Kidney (tissue), 14 donors: ENCODE measurements around the gene FAM20C. TPM values are rescaled to one million over a fixed set of nuclear protein-coding genes. Genes with fewer than 3 reads are reported as not detected.

Experiments
- DNase-seq, 5 donors: peaks; one replicate each; pipeline ENCODE4 v3.0.0-alpha.2; 2013 to 2020
- FAIRE-seq: peaks from 2 replicates; lab custom pipeline; 2012; peaks lifted over from hg19 to GRCh38; lab: Jason Lieb, UNC
- H3K27ac ChIP-seq, 2 donors: one replicate each; pipeline ENCODE4 v1.7.0; 2013; ENCODE audit warnings: low read depth in 2 of 2, low read length in 2 of 2, inconsistent platforms in 1 of 2
- H3K27me3 ChIP-seq: one replicate; pipeline ENCODE4 v1.7.1; 2013; ENCODE audit warnings: low read length, inconsistent platforms; ENCODE audit not compliant: control insufficient read depth, insufficient read depth
- H3K36me3 ChIP-seq, 3 donors: one replicate each; pipeline versions ENCODE4 v1.7.0 to v1.7.1; 2013; ENCODE audit warnings: low read length in 3 of 3, control low read depth in 1 of 3, inconsistent platforms in 1 of 3; ENCODE audit not compliant: insufficient read depth in 3 of 3, control insufficient read depth in 2 of 3
- H3K4me1 ChIP-seq, 3 donors: one replicate each; pipeline versions ENCODE4 v1.7.0 to v1.7.1; 2013; ENCODE audit warnings: low read length in 3 of 3, inconsistent platforms in 1 of 3, low read depth in 1 of 3; ENCODE audit not compliant: control insufficient read depth in 2 of 3, insufficient read depth in 2 of 3
- H3K4me3 ChIP-seq, 3 donors: one replicate each; pipeline versions ENCODE4 v1.7.0 to v1.8.1; 2013; ENCODE audit warnings: low read length in 3 of 3, control low read depth in 1 of 3, inconsistent platforms in 1 of 3
- H3K9ac ChIP-seq, 3 donors: one replicate each; pipeline versions ENCODE4 v1.7.0 to v1.7.1; 2013; ENCODE audit warnings: low read length in 3 of 3, control low read depth in 1 of 3, inconsistent platforms in 1 of 3
- H3K9me3 ChIP-seq, 3 donors: one replicate each; pipeline versions ENCODE4 v1.7.0 to v1.7.1; 2013; ENCODE audit warnings: low read length in 3 of 3, control low read depth in 1 of 3, inconsistent platforms in 1 of 3; ENCODE audit not compliant: control insufficient read depth in 2 of 3, insufficient read depth in 1 of 3
- CTCF ChIP-seq: IDR thresholded peaks from 3 replicates; pipeline ENCODE4 v1.5.1; 2012; ENCODE audit warnings: mild to moderate bottlenecking, moderate library complexity, borderline replicate concordance; ENCODE audit not compliant: insufficient read depth; ENCODE audit errors: extremely low read depth
- intact Hi-C: fragments of 100-400 bp; cut with DNase I; formaldehyde crosslinking; loops from one replicate; pipeline ENCODE4 v1.11.1; 2022
- polyA plus RNA-seq: library from polyadenylated mRNA; stranded (reverse); fragments of 350-450 nt; fragmentation: Illumina TruSeq; extraction: RNeasy Lipid Tissue Mini Kit (QIAGEN cat#74804); gene quantifications from one replicate; pipeline ENCODE4 v1.2.3, GENCODE V29; 2014; ENCODE audit warnings: low read depth, low replicate concordance; ENCODE audit not compliant: insufficient read depth
- total RNA-seq: library from RNA; stranded (reverse); fragmentation: NEBNext Ultra II Directional; extraction: Animal tissue kit (Norgen Biotek cat#: 25700); gene quantifications from one replicate; pipeline ENCODE4 v1.2.1, GENCODE V29; 2021
- donor health status: control.
- donor health status: control.
- donor health status: control.
- donor health status: control.
- donor health status: control.
- donor health status: DM: yes; HTN: yes; CAD: no.
- donor health status: Normal renal cell carcinoma (clear cell type).

Gene FAM20C
- total and polyA plus RNA-seq, 2 donors from 2014 or later: 84.9 to 114 TPM

DNA sequence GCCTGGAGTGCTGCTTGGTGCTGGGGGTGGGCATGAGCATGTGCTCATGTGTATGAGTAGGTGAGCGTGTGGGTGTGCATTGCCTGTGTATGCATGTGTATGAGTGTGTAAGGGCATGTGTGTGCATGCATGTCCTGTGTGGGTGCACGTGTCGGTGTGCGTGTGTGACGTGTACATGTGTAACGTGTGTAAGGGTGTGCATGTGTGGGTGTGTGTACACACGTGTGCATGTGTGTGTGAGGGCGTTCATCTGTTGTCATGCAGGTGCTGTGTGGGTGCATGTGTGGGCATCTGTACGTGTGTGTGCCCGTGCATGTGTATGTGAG, 30.3 kb downstream of the FAM20C start:
- Histone ChIP-seq H3K27ac (no peak overlapping the region), H3K9me3 (peaks cover 0 to 2% (median 0%) of the 10 kb centered on the region in 3 donors), H3K27me3 (no peaks in the 10 kb centered on the region), H3K4me3 (no peak overlapping the region), H3K36me3 (peaks cover 0 to 4% (median 0%) of the 10 kb centered on the region in 3 donors), H3K9ac (no peak overlapping the region), H3K4me1 (peaks cover 0 to 35% (median 6%) of the 10 kb centered on the region in 3 donors)
- no peak for DNase-seq
- TF ChIP-seq CTCF: no peak
- intact Hi-C loops: no loop called here
- no peak for FAIRE-seq

DNA sequence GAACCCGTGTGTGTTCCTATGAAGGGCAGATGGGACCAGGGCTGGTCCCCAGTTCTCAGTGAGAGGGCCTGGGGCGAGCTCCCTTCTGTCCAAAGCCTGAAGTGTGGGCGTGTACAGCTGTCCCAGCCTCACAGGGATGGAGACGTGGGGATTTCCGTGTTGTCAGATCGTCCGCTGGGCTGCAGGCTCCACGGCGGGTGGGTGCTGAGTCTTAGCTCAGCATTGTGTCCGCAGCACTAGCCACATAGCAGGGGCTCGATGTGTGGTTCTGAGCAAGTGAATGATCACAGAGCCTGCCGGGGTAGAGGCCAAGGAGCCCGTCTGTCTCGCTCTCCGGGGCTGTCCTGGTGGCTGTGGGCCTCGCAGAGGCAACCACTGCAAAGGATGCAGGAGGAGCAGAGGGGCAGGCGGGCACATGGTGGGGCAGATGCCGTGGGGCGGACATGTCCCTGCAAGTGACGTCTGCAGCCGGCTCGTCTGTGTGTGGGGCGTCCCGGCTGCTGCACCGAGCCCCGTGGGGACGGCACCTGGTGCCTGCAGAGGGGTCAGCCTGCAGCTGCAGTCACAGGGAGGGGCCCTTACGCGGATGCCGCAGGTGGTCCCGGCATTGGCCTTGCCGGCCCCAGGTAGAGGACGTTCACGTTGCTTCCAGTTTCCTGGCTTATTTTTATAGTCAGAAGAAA, 30.9 kb downstream of the FAM20C start:
- Histone ChIP-seq H3K9me3 (peaks cover 0 to 2% (median 0%) of the 10 kb centered on the region in 3 donors), H3K36me3 (peaks cover 0 to 4% (median 0%) of the 10 kb centered on the region in 3 donors), H3K27ac (peak overlapping the region in 1 of 2 donors; percentile 16), H3K4me1 (peaks cover 0 to 37% (median 6%) of the 10 kb centered on the region in 3 donors), H3K4me3 (no peak overlapping the region), H3K9ac (no peak overlapping the region), H3K27me3 (no peaks in the 10 kb centered on the region)
- DNase-seq (no peak), FAIRE-seq (no peak)
- intact Hi-C loops: no loop called here
- TF ChIP-seq CTCF: no peak

GRCh38 chr7:223861-224260, 31.5 kb downstream of the FAM20C start:
- no peak for FAIRE-seq
- peaks cover 0 to 41% (median 6%) of the 10 kb centered on the region in 3 donors for H3K4me1 ChIP-seq
- no peaks in the 10 kb centered on the region for H3K27me3 ChIP-seq
- H3K9ac ChIP-seq: no peak overlapping the region
- no peak overlapping the region for H3K27ac ChIP-seq
- peaks cover 0 to 2% (median 0%) of the 10 kb centered on the region in 3 donors for H3K9me3 ChIP-seq
- intact Hi-C loops: no loop called here
- TF ChIP-seq CTCF: no peak
- no peak overlapping the region for H3K4me3 ChIP-seq
- H3K36me3 ChIP-seq: peaks cover 0 to 4% (median 4%) of the 10 kb centered on the region in 3 donors
- DNase-seq: no peak
